ENCODE data around the gene ISCA2.

The ISCA2 gene

DNA sequence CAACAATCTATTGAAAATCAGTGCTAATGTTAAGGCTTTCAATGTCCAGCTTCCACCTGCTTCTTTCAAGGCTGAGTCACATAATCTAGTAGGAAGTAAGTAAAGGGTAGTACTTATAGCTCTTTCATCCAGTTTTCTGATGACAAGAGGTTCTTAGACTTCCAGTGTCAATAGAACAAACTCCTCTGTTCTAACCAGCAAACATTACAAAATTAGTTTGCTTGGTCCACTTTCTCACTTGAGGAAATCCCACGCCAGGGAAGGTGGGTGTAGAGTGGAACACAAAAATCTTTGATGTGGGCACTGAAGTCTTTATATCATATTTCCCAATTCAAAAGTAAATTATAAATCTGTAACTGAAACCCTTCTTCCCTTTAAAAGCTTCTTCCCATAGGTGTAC is 3.1 kb upstream of the ISCA2 start:
- no peak overlapping the region for H3K4me3 ChIP-seq (ENCODE audit: low read depth, low read length)
- no peak for DNase-seq (ENCODE audit: low read depth, low spot score)
- TF ChIP-seq, protein P1, sequence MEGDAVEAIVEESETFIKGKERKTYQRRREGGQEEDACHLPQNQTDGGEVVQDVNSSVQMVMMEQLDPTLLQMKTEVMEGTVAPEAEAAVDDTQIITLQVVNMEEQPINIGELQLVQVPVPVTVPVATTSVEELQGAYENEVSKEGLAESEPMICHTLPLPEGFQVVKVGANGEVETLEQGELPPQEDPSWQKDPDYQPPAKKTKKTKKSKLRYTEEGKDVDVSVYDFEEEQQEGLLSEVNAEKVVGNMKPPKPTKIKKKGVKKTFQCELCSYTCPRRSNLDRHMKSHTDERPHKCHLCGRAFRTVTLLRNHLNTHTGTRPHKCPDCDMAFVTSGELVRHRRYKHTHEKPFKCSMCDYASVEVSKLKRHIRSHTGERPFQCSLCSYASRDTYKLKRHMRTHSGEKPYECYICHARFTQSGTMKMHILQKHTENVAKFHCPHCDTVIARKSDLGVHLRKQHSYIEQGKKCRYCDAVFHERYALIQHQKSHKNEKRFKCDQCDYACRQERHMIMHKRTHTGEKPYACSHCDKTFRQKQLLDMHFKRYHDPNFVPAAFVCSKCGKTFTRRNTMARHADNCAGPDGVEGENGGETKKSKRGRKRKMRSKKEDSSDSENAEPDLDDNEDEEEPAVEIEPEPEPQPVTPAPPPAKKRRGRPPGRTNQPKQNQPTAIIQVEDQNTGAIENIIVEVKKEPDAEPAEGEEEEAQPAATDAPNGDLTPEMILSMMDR (IDR thresholded peaks at IDR 0.05; ENCODE audit: low read depth, low read length) = no peak
- in situ Hi-C loops (cut with HindIII; ENCODE audit: low sequenced_read_pairs) = no loop called here

DNA sequence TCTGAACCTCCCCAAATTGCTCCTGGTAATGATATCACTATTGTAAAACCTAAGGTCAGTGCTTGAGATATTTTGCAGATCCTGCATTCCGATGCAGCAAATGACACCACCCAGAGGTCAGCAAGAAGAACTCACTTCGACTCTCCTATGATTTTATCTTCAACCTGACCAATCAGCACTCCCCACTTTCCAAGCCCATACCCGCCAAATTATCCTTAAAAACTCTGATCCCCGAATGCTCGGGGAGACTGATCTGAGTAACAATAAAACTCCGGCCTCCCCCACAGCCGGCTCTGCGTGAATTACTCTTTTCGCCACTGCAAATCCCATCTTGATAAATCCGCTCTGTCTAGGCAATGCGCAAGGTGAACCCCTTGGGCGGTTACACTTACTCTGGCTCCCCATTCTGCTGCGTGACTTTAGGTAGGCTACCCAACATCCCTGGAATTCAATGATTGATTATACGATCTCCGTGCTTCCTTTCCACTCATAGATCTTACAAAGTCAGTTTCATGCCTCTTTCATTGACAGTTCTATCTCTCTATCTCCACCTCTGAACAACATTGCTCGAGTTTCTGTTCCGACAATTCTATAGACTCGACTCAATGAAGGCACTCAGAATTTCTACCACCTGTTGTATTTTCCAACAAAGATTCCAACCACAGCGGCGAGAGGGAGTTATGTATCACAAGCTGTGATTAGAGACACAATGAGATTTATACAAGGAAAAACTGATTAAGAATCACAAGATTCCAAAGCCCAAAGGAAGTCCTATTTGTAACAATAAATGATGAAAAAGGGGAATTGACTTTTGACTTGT is 1.4 kb upstream of the ISCA2 start:
- TF ChIP-seq, protein P1 (IDR thresholded peaks at IDR 0.05; ENCODE audit: low read depth, low read length) = peak; percentile 30
- in situ Hi-C loops (cut with HindIII; ENCODE audit: low sequenced_read_pairs) = no loop called here
- H3K4me3 ChIP-seq (ENCODE audit: low read depth, low read length) = peak overlapping the region; percentile 71
- DNase-seq (ENCODE audit: low read depth, low spot score) = peak; percentile 38

DNA sequence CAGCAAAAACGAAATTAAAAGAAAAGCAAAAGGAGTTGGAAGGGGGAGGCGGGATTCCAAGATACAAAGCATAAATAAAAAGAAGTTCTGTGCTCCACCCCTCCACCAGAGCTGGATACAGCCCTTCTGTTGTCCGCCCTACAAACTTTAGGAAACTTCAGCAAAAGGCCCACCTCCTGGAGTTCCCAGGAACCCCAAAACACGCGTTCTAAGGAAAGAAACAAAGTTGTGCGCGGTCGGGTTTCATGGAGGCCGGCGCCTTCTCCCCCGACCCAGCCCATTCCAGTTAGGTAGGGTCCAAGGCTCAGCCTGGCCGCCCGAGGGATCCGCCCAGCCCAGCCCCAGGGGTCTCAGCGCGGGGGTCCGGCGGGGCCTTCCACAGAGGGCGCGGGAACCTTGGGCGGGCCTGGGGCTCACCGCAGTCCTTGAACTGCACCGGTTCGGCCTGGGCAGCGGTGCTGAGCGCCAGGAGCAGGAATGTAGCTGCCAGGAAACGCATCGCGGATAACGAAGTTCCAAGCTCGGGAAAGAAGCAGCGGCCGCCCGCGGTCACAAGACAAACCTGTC is 706 bp upstream of the ISCA2 start, which contains the start of gene NPC2:
TSS of gene NPC2 (minus strand) at position 530 of the 567 bp plus-strand sequence. CDS start at position 499, 31 bp downstream.
- peak within 1 kb of the TSS; percentile 98 for H3K4me3 ChIP-seq (ENCODE audit: low read depth, low read length)
- in situ Hi-C loops (cut with HindIII; ENCODE audit: low sequenced_read_pairs) = no loop called here
- DNase-seq (ENCODE audit: low read depth, low spot score) = peak; percentile 18
- TF ChIP-seq, protein P1 (IDR thresholded peaks at IDR 0.05; ENCODE audit: low read depth, low read length) = no peak

DNA sequence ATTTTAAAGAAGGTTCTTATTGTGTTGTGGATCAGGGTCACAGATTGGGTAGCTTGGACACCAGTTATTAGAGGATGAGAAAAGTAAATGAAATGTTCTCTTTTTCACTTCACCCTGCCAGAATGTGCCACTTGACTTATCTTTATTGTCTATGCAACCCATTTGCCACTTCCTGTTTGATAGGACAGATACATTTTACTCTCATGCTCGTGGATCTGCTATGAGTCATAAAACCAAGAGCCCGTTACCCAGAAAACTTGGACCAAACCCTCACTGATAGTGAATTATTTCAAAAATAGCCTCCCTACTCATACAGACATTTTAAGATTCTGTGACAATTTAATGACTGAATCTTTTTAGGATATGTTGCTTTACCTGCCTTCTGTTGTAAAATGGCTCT is 1.8 kb downstream of the ISCA2 start:
- no peak for DNase-seq (ENCODE audit: low read depth, low spot score)
- TF ChIP-seq, protein P1 (IDR thresholded peaks at IDR 0.05; ENCODE audit: low read depth, low read length) = no peak
- H3K4me3 ChIP-seq (ENCODE audit: low read depth, low read length) = no peak overlapping the region
- in situ Hi-C loops (cut with HindIII; ENCODE audit: low sequenced_read_pairs) = no loop called here

DNA sequence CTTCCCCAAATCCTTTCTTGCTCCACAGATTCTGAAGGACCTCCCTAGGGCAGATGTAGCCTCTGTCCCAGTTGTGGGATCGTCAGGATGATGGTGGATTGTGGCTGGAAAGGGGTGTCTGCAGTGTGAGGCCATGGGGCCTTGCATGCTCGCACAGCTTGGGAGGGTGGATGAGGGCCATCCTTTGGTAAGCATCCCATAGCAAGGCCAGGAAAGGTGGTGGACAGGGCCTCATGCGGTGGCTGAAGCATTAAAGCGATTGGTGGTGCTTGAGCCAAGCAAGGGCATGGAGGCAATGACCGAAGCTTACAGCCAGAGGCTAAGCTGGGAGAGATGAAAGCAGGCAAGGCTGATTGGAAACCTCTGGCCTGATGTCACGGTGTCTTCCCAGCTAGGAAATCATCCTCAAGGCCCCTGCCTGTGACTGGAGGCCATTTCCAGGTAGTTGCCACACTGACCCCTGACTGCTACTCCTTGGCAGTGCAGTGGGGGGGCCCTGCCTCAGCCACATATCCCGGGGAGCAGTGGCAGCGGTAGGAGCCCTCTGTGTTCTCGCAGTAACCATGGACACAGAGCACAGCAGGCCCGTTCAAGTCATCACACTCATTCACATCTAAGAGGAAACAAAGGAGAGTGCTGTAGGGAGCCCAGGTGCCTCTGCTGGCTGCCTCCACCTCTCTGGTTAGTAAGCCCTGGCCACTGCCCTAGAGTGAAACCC is 7.0 kb downstream of the ISCA2 start:
- no peak overlapping the region for H3K4me3 ChIP-seq (ENCODE audit: low read depth, low read length)
- DNase-seq (ENCODE audit: low read depth, low spot score) = no peak

DNA sequence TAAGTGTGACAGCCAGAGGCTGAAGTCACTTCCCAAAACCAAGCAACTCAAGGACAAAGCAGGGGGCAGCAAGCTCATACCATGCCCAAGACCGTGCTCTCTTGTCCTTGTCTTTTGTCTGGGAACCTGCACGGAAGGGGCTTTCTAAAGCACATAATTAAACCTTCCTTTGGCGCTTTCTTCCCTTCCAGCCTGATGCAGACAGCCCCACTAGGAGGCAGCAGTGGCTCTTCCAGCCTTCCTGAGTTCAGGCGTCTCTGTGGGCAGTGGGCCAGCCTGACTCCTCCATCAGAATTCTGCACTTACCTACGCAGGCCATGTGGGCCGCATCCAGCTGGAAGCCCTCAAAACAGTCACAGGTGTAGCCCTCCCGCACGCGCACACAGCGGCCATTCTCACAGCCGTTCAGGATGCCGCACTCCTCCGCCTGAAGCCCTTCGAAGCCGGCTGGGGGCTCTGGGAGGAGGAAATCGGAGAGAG is 7.6 kb downstream of the ISCA2 start:
- H3K4me3 ChIP-seq (ENCODE audit: low read depth, low read length) = no peak overlapping the region
- DNase-seq (ENCODE audit: low read depth, low spot score) = peak; percentile 83
- in situ Hi-C loops (cut with HindIII; ENCODE audit: low sequenced_read_pairs) = no loop called here
- TF ChIP-seq, protein P1 (IDR thresholded peaks at IDR 0.05; ENCODE audit: low read depth, low read length) = peak; percentile 92

More for the DNA sequence above, 7.0 kb downstream of the ISCA2 start:
- in situ Hi-C loops (cut with HindIII; ENCODE audit: low sequenced_read_pairs) = no loop called here
- TF ChIP-seq, protein P1 (IDR thresholded peaks at IDR 0.05; ENCODE audit: low read depth, low read length) = no peak
